HG03159 (cell line): ENCODE measurements around the gene SLITRK5.

Source experiments
- ATAC-seq: cut with Tn5 transposase; IDR thresholded peaks from one replicate; pipeline ENCODE4 v1.9.1; 2021; ENCODE audit warnings: mild to moderate bottlenecking, moderate library complexity; ENCODE audit not compliant: unreplicated experiment

Gene SLITRK5

GRCh38 chr13:87712012-87712411 lies 40.8 kb downstream of the SLITRK5 start:
- no peak for ATAC-seq
